Neutrophil (primary cell): ENCODE data around the gene GRID2.

Source experiments
- H3K27ac ChIP-seq: fragments of 200-600 bp; sonication (generic); 2 replicates; pipeline ENCODE4 v1.5.1; 2016; ENCODE audit warnings: mild to moderate bottlenecking, moderate library complexity
- H3K27me3 ChIP-seq: fragments of 200-600 bp; sonication (generic); 2 replicates; pipeline ENCODE4 v1.6.0; 2016; ENCODE audit warnings: mild to moderate bottlenecking
- H3K36me3 ChIP-seq: fragments of 200-600 bp; sonication (generic); 2 replicates; pipeline ENCODE4 v1.5.1; 2017
- H3K4me1 ChIP-seq, 2 experiments: fragments of 200-600 bp in 1 of 2; sonication (generic) in 1 of 2; 1 replicate in 1 of 2; 2 replicates in 1 of 2; pipeline versions ENCODE4 v1.5.1 to v1.6.1; 2013 to 2016; ENCODE audit warnings: low read depth in 1 of 2, low read length in 1 of 2, mild to moderate bottlenecking in 1 of 2, moderate library complexity in 1 of 2; ENCODE audit not compliant: control insufficient read depth in 1 of 2, insufficient read depth in 1 of 2
- H3K4me3 ChIP-seq, 2 experiments: fragments of 200-600 bp in 1 of 2; sonication (generic) in 1 of 2; 1 replicate in 1 of 2; 2 replicates in 1 of 2; pipeline ENCODE4 v1.5.1; 2013 to 2016; ENCODE audit warnings: low read depth in 1 of 2, low read length in 1 of 2, mild to moderate bottlenecking in 1 of 2, moderate library complexity in 1 of 2
- H3K9me3 ChIP-seq: fragments of 200-600 bp; sonication (generic); 2 replicates; pipeline ENCODE4 v1.5.1; 2016
- TF ChIP-seq, protein P1 (sequence below): fragments of 200-600 bp; sonication (generic); IDR thresholded peaks from 2 replicates; pipeline ENCODE4 v1.5.1; 2016; ENCODE audit warnings: antibody characterized with exemption

The GRID2 gene

DNA sequence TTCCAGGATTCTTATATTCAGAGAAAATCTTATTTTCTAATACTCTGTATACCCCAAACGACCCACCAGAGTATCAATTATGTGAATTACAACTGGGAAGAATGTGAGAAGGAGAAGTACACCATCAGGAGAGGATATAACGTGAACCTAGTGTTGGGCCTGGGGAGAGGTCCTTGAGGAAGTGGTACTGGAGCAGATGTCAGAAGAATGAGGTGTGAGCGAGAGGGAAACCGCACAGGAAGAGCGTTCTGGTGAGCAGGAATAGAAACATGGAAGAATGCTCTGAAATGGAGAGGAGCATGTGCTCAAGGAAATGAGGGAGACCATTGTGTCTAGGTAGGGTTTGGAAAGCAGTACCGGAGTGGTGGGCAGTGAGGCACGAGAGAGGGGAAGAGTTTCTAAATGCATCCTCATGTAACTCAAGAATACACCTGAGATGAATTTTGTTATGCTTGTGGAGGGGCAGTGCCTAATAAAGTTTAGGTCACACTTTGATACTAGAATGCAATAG lies 151.6 kb downstream of the GRID2 start:
- TF ChIP-seq, protein P1, sequence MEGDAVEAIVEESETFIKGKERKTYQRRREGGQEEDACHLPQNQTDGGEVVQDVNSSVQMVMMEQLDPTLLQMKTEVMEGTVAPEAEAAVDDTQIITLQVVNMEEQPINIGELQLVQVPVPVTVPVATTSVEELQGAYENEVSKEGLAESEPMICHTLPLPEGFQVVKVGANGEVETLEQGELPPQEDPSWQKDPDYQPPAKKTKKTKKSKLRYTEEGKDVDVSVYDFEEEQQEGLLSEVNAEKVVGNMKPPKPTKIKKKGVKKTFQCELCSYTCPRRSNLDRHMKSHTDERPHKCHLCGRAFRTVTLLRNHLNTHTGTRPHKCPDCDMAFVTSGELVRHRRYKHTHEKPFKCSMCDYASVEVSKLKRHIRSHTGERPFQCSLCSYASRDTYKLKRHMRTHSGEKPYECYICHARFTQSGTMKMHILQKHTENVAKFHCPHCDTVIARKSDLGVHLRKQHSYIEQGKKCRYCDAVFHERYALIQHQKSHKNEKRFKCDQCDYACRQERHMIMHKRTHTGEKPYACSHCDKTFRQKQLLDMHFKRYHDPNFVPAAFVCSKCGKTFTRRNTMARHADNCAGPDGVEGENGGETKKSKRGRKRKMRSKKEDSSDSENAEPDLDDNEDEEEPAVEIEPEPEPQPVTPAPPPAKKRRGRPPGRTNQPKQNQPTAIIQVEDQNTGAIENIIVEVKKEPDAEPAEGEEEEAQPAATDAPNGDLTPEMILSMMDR: no peak
- Histone ChIP-seq H3K27me3 (no peaks in the 10 kb centered on the region), H3K9me3 (no peaks in the 10 kb centered on the region), H3K36me3 (no peaks in the 10 kb centered on the region), H3K27ac (no peak overlapping the region), H3K4me1 (no peaks in the 10 kb centered on the region), H3K4me3 (no peak overlapping the region)

DNA sequence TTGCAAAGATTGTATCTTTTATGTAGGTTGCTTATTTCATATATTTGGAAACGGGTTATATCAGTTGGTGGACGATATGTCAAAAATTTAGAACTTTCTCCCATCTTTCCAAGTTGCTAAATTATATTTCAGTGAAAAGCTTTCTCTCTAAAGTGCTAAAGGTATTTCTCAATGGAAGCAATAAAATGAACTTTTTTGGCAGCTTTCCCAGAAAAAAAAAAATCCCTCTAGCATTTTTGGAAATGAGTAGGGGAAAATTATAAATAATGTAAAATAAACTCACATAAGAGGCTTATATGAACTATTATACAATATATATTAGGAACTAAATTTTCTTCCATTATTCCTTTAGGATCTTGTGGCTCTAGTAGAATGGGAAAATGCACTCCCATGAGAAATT lies 152.2 kb downstream of the GRID2 start:
- H3K9me3 ChIP-seq: no peaks in the 10 kb centered on the region
- H3K4me1 ChIP-seq: no peaks in the 10 kb centered on the region
- no peaks in the 10 kb centered on the region for H3K27me3 ChIP-seq
- no peak overlapping the region for H3K4me3 ChIP-seq
- H3K27ac ChIP-seq: no peak overlapping the region
- TF ChIP-seq, protein P1: no peak
- H3K36me3 ChIP-seq: no peaks in the 10 kb centered on the region

DNA sequence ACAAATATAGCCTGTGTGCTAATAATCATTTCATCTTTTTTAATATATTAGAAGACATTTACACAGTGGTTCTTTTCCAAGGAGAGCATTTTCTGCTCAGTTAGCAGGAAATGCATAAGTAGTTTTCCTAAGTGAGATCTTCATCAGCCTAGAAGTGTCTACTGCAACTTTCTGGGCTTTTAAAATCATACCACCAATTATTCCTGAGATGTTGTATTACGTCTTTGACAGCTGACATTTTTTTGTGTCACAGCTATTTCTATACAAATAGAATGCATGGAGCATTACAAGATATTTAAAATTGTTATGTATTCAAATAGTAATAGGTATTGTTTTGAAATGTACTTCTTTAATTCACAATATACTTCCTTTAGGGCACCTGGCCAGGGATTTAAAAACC lies 158.0 kb downstream of the GRID2 start:
- no peaks in the 10 kb centered on the region for H3K4me1 ChIP-seq
- H3K27ac ChIP-seq: no peak overlapping the region
- H3K36me3 ChIP-seq: no peaks in the 10 kb centered on the region
- no peaks in the 10 kb centered on the region for H3K9me3 ChIP-seq
- TF ChIP-seq, protein P1: no peak
- no peak overlapping the region for H3K4me3 ChIP-seq
- H3K27me3 ChIP-seq: no peaks in the 10 kb centered on the region

DNA sequence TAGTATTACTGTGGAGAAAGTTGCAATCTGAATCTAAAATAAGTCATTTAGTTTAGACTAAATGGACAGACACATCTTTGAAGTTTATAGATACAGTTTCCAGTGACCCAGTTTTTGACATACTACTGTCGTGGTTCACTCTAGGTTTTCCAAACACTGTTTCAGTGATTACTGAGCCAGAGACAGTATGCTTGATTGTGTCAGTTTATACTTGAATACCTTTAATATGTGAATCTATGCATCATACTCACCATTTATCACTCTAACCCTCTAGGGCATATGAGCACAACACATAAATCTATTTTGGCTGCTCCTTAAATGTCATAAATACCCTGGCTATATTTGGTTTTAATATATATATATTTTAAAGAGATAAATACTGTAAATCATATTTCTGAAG lies 173.5 kb downstream of the GRID2 start:
- Histone ChIP-seq H3K4me3 (no peak overlapping the region), H3K4me1 (no peaks in the 10 kb centered on the region), H3K9me3 (no peaks in the 10 kb centered on the region), H3K27ac (no peak overlapping the region), H3K36me3 (no peaks in the 10 kb centered on the region), H3K27me3 (no peaks in the 10 kb centered on the region)
- TF ChIP-seq, protein P1: no peak

DNA sequence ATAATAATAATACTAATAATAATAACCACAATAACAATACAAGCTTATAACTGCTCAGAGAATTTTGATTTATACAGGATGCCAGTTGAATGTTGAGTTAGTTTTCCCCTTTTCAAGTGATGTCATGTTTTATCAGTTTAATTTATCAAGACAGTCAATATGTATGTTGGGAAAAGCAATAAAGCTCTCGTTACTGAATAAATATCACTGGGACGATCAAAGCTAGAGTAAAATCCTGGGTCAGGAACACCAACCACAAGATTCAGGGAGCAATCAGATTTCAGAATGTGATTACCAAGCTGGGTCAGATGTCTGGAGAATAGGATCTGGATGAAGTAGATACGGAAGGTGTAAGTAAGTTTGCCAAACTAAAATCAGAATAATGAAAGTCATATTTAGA lies 179.6 kb downstream of the GRID2 start:
- Histone ChIP-seq H3K36me3 (no peaks in the 10 kb centered on the region), H3K4me1 (no peaks in the 10 kb centered on the region), H3K27me3 (no peaks in the 10 kb centered on the region), H3K27ac (no peak overlapping the region), H3K4me3 (no peak overlapping the region), H3K9me3 (no peaks in the 10 kb centered on the region)
- TF ChIP-seq, protein P1: no peak

DNA sequence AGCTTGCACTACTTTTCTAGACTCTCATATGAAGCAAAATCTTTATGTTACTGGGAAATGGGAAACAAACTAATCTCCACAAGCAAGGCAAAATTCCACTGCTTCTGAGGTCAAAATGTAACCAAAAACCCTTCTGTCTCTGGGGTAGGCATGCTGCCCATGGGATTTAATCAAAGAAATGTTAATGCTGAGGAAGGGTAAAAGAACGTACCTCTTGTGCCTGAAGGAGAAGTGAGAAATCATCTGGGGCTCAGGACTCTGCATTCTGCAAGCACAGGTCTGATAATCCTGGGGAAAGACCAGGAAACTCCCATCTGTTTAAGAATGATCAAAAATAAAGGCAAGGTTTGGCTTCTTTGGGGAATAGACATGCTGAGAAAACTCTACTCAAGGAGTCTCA lies 184.7 kb downstream of the GRID2 start:
- no peaks in the 10 kb centered on the region for H3K9me3 ChIP-seq
- TF ChIP-seq, protein P1: no peak
- no peaks in the 10 kb centered on the region for H3K27me3 ChIP-seq
- no peak overlapping the region for H3K27ac ChIP-seq
- no peak overlapping the region for H3K4me3 ChIP-seq
- H3K36me3 ChIP-seq: no peaks in the 10 kb centered on the region
- H3K4me1 ChIP-seq: no peaks in the 10 kb centered on the region
